ENCODE results near the gene UTP18. TPM values are rescaled to one million over a fixed set of nuclear protein-coding genes. Genes with fewer than 3 reads are reported as not detected.
A peak's percentile ranks its signal among the peaks of the same experiment; 100 is the strongest.

UTP18 gene
- total and polyA plus RNA-seq, 2 of the 13 experiments (the other 11 are each of a cell fraction or from before 2014, with no cell fraction given), result 35.2 to 104 TPM

- TF ChIP-seq REST (IDR thresholded peaks at IDR 0.05; ENCODE audit: borderline replicate concordance in 1 of 2, low read depth in 1 of 2, low read length in 2 of 2) (peak in 1 of 2 experiments; percentile 17; a peak in 1 of 4 replicates), BCL3 (CRISPR knock-in tag; IDR thresholded peaks at IDR 0.05) (peak; percentile 99), ZNF746 (CRISPR knock-in tag; IDR thresholded peaks at IDR 0.05) (peak; percentile 84), ZNF432 (CRISPR knock-in tag; IDR thresholded peaks at IDR 0.05; ENCODE audit: borderline replicate concordance) (0 out of 2 replicates have a peak, but pooled peaks have one; percentile 48), FOSL1 (CRISPR knock-in tag; IDR thresholded peaks at IDR 0.05; ENCODE audit: borderline replicate concordance) (peak; percentile 53; the same call in 1 of the 2 replicates), BRCA1 (CRISPR knock-in tag; IDR thresholded peaks at IDR 0.05) (peak; percentile 67; the same call in 1 of the 2 replicates), KLF9 (CRISPR knock-in tag; IDR thresholded peaks at IDR 0.05; ENCODE audit: low read depth) (peak; percentile 32; the same call in 1 of the 2 replicates), CSRNP1 (CRISPR knock-in tag; IDR thresholded peaks at IDR 0.05) (peak; percentile 91), PHB2 (IDR thresholded peaks at IDR 0.05; ENCODE audit: partially characterized antibody) (no peak), ZNF883 (CRISPR knock-in tag; IDR thresholded peaks at IDR 0.05; ENCODE audit: not compliant biosample characterization) (peak; percentile 87), CEBPB (IDR thresholded peaks at IDR 0.05; ENCODE audit: borderline replicate concordance, low read depth, low read length) (no peak), SMYD3 (CRISPR knock-in tag; IDR thresholded peaks at IDR 0.05) (peak; percentile 67; the same call in 1 of the 2 replicates), DZIP1 (CRISPR knock-in tag; IDR thresholded peaks at IDR 0.05) (peak; percentile 70; the same call in 1 of the 2 replicates), ZNF75D (CRISPR knock-in tag; IDR thresholded peaks at IDR 0.05; ENCODE audit: borderline replicate concordance) (no peak; the same call in 1 of the 2 replicates), DMTF1 (CRISPR knock-in tag; IDR thresholded peaks at IDR 0.05) (peak; percentile 90), NCOA5 (CRISPR knock-in tag; IDR thresholded peaks at IDR 0.05) (no peak)
These were observed at the start of gene UTP18 (continued) for GRCh38 chr17:51260237-51261023.

Measured in HepG2 (cell line).